ENCODE results near the gene STAT4.

The STAT4 gene

DNA sequence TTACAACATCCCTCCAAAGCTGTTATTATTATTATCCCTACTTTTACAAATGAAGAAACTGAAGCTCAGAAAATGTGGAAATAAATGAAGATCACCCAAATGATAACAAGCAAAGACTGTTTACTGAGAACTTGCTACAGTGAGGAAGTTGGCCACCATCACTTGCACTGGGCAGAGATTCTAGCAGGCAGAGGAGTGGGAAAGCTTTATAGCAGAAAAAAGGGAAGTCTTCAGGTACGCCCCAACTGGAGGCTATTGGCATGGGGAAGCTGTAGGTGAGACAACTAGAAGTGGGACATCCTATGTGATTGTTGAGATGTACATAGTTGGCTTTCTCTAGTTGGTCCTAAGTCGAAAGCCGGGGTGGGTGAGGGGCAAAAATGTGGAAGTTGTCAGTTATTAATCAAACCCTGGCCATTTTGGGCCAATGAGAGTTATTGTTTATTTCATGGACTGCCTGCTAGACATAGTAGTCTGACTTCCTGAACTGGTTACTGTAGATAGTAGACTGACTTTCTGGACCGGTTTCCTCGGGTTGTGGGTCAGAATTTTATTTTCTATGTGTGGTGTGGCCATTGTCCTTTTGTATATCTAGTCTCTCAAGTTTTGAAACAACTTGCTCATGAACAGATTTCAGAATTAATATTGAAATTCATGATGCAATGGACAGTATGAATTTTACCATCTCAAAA, 40.2 kb upstream of the STAT4 start (continued):
- TF ChIP-seq, protein P1, sequence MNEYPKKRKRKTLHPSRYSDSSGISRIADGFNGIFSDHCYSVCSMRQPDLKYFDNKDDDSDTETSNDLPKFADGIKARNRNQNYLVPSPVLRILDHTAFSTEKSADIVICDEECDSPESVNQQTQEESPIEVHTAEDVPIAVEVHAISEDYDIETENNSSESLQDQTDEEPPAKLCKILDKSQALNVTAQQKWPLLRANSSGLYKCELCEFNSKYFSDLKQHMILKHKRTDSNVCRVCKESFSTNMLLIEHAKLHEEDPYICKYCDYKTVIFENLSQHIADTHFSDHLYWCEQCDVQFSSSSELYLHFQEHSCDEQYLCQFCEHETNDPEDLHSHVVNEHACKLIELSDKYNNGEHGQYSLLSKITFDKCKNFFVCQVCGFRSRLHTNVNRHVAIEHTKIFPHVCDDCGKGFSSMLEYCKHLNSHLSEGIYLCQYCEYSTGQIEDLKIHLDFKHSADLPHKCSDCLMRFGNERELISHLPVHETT (tag by site-specific recombination; IDR thresholded peaks at IDR 0.05), result no peak
- TF ChIP-seq KLF9 (tag by site-specific recombination; IDR thresholded peaks at IDR 0.05; ENCODE audit: low read depth), result no peak

GRCh38 chr2:191190435-191190834, 39.6 kb upstream of the STAT4 start:
- no peaks in the 10 kb centered on the region for H3K36me3 ChIP-seq (ENCODE audit: control insufficient read depth in 2 of 2, insufficient read depth in 1 of 2, low read length in 2 of 2)
- H3K4me3 ChIP-seq (ENCODE audit: low read depth, low read length), result no peak overlapping the region
- no peaks in the 10 kb centered on the region for H3K4me1 ChIP-seq (ENCODE audit: control insufficient read depth, insufficient read depth, low read length)
- POLR2A ChIA-PET, result no interaction called here
- no peak overlapping the region for H3K27ac ChIP-seq (ENCODE audit: extremely low read depth, low read depth, low read length)
- no peak for TF ChIP-seq ZBTB1 (tag by site-specific recombination; IDR thresholded peaks at IDR 0.05)
- no peak for TF ChIP-seq HOXC10 (CRISPR knock-in tag; IDR thresholded peaks at IDR 0.05)
- TF ChIP-seq ZNF488 (tag by site-specific recombination; IDR thresholded peaks at IDR 0.05), result no peak
- no peak for TF ChIP-seq ZBTB11 (tag by site-specific recombination; conservative IDR thresholded peaks at IDR 0.05; ENCODE audit: low read depth)
- TF ChIP-seq ZNF121 (tag by site-specific recombination; IDR thresholded peaks at IDR 0.05), result no peak
- TF ChIP-seq ZNF138 (tag by site-specific recombination; IDR thresholded peaks at IDR 0.05; ENCODE audit: borderline replicate concordance), result no peak
- TF ChIP-seq ZNF558 (tag by site-specific recombination; IDR thresholded peaks at IDR 0.05), result no peak
- TF ChIP-seq ZNF37A (tag by site-specific recombination; IDR thresholded peaks at IDR 0.05), result no peak
- no peak for TF ChIP-seq ZBTB49 (tag by site-specific recombination; IDR thresholded peaks at IDR 0.05; ENCODE audit: low read depth)
- TF ChIP-seq HOXA7 (CRISPR knock-in tag; IDR thresholded peaks at IDR 0.05; ENCODE audit: borderline replicate concordance), result no peak
- TF ChIP-seq TRIM28 (IDR thresholded peaks at IDR 0.05; ENCODE audit: borderline replicate concordance, low read length), result no peak
- TF ChIP-seq YY2 (tag by site-specific recombination; IDR thresholded peaks at IDR 0.05), result no peak
- TF ChIP-seq ZIC2 (tag by site-specific recombination; IDR thresholded peaks at IDR 0.05), result no peak
- no peak for TF ChIP-seq ZNF571 (tag by site-specific recombination; IDR thresholded peaks at IDR 0.05)
- TF ChIP-seq ZNF169 (tag by site-specific recombination; IDR thresholded peaks at IDR 0.05), result no peak
- TF ChIP-seq, protein P2, sequence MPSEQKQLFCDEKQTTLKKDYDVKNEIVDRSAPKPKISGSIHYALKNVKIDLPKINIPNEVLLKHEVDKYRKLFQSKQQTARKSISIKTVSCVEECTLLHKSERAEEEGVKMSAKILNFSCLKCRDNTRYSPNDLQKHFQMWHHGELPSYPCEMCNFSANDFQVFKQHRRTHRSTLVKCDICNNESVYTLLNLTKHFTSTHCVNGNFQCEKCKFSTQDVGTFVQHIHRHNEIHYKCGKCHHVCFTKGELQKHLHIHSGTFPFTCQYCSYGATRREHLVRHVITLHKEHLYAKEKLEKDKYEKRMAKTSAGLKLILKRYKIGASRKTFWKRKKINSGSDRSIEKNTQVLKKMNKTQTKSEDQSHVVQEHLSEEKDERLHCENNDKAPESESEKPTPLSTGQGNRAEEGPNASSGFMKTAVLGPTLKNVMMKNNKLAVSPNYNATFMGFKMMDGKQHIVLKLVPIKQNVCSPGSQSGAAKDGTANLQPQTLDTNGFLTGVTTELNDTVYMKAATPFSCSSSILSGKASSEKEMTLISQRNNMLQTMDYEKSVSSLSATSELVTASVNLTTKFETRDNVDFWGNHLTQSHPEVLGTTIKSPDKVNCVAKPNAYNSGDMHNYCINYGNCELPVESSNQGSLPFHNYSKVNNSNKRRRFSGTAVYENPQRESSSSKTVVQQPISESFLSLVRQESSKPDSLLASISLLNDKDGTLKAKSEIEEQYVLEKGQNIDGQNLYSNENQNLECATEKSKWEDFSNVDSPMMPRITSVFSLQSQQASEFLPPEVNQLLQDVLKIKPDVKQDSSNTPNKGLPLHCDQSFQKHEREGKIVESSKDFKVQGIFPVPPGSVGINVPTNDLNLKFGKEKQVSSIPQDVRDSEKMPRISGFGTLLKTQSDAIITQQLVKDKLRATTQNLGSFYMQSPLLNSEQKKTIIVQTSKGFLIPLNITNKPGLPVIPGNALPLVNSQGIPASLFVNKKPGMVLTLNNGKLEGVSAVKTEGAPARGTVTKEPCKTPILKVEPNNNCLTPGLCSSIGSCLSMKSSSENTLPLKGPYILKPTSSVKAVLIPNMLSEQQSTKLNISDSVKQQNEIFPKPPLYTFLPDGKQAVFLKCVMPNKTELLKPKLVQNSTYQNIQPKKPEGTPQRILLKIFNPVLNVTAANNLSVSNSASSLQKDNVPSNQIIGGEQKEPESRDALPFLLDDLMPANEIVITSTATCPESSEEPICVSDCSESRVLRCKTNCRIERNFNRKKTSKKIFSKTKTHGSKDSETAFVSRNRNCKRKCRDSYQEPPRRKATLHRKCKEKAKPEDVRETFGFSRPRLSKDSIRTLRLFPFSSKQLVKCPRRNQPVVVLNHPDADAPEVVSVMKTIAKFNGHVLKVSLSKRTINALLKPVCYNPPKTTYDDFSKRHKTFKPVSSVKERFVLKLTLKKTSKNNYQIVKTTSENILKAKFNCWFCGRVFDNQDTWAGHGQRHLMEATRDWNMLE (tag by site-specific recombination; conservative IDR thresholded peaks at IDR 0.05; ENCODE audit: low read depth), result no peak
- no peak for TF ChIP-seq ZFHX2 (tag by site-specific recombination; conservative IDR thresholded peaks at IDR 0.05)
- CTCF ChIA-PET, result interaction anchor here (0.7 to 1.0 kb wide), 2 partner anchors 10 to 331 kb away, joined by 3 to 4 read pairs; no protein-coding TSS in a partner anchor
- H3K9me3 ChIP-seq (ENCODE audit: control insufficient read depth, insufficient read depth, low read depth, low read length), result no peaks in the 10 kb centered on the region

Measured in HEK293 (cell line).